CD4-positive, alpha-beta T cell treated with Interleukin-6 for 4 hours (primary cell): Measurements from ENCODE around the gene PARM1.
"Not testable (repeated sequence)": the region's sequence is repeated elsewhere in the genome, so short reads cannot be mapped to it uniquely, and the experiment has no call there.

Experiments
- DNase-seq: peaks from one replicate; pipeline ENCODE4 v3.0.0-alpha.2; 2020; ENCODE audit warnings: mixed read lengths

The PARM1 gene

DNA sequence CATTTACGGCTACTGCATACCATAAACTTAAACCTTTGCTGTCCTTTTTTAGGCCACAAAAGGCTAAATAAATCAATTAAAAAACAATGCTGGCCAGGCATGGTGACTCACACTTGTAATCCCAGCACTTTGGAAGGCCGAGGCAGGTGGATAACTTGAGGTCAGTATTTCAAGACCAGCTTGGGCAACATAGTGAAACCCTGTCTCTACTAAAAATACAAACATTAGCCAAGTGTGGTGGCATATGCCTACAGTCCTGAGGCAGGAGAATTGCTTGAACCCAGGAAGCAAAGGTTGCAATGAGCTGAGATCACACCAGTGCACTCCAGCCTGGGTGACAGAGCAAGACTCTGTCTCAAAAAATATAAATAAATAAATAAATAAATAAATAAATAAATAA, 61.5 kb downstream of the PARM1 start:
- not testable (repeated sequence) for DNase-seq

DNA sequence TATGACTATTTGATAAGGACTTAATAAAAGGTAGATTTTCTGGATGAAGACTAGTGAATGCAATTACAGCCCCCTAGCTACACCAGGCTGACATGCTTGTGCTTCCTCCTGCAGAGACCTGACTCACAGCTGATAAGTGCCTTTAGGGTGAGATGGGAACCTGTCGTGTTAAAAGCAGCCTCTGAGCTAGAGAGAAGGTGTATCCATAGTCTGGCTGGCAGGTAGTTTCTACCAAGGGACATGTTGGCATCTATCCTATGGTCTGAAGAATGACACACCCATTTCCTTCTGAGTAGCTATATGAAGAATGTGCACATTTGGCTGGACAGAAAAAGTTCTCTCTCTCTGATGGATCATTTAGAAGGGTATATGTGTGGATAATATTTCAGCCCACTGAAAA, 64.1 kb downstream of the PARM1 start:
- DNase-seq: no peak

DNA sequence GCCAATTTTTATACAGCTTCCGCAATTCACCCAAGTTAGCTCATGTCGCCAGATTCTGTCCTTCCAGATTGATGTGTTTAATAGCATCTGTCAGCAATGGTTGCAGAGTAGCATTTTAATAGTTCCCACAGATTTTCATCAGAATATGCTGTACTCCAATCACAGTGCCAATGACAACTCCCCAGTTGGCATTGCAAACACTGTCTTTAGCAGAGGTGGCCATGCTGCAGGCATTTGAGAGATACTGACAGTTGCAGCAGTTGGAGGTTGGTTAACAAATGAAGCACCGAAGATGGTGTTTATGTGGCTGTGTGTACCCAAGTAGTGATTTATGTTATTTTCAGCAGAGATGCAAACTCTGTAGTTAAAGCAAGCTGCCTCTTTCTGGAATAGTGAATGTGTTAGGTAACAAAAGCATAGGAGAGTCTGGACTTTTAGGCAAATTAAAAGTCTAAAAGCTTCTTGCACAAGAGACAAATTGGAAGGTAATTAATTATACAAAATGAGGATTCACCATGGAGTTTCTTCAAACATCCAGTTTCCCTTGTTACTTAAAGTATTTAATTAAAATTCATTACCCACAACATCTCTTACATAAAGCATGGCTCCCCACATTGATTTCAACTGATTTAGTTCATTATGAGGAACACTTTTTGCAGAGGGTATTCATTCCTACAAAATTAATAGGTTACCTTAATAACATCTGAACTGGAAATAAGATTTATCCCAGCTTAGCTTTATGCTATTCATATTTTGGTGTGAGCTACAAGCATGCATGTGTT, 65.2 kb downstream of the PARM1 start:
- no peak for DNase-seq

DNA sequence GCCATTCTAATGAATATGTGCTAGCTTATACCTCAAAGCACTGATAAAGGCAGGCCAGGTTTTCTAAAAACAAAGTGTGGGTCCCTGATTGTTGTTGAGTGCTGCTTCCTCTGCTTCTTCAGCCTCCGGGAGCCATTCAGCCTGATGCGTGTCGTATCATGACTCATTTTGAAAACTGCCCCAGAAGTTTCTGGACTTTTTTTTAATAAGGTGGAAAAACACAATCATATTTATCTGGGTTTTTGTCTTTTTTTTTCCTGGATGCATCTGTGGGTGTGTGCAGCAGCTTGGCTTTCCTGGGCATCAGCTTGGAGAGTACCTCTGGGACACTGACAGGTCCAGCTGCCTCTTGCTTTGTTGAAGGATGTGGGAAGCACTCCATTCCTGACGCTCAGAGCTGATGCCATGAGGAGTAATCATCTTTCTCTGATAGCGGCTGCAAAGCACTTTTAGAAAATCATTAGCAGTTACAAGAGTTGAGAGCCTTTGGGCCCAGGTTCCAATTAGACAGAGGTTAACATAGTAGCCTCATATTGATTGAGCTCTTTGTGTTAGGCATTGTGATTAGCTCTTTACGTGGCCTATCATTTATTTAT, 66.9 kb downstream of the PARM1 start:
- DNase-seq: no peak

DNA sequence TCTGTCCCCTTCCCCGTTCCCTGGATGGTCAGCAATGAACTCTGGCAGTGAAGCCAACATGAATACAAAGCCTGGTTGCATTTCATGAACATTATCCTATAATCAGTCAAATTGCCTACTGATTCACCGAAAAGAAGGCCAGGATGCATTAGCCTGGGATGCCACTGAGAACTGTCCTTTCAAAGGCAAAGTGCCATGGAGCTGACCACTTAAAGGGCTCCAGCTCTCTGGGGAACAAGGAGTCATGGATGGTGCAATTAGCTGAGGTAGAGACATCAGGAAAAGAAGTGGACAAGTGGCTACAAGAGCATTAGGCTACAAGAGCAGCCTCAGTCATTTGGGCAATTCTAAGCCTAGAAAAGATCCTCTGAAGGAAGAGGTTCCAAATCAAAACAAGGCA, 69.0 kb downstream of the PARM1 start:
- DNase-seq: no peak

DNA sequence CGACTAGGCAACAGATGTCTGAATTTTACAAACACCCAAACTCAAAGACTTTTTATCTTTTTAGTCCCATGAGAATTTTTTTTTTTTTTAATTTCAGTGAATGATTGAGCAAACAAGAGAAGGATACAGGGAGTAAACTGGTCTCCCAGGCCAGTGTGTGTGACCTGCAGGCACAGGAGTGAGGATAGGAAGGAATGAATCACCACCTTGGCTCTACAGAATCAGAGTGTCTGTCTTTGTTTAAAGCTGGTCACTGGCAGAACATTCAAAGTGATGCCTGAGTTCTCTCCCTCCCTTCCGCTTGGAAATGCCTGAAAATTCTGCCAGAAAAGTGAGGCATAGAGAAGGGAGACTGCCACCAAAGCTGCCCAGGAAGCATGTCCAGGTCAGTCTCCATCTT, 69.5 kb downstream of the PARM1 start:
- no peak for DNase-seq

DNA sequence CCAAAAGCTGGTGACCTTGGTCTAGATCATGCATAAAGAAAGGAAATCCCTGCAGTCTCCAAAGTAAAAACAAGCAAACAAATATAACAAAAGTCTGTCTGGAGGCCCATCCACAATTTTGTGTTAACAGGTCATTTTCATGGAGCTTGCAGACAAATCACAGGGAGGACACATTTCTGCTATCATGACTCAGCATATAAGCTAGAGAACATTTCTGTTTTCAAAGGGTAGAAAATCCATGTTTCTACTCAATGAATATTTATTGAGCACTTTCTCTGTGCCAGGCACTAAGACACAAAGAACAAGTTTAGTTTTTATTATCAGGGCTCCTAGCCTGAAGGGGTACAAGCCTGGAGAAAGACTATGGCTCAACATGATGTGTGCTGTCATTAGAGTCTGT, 71.1 kb downstream of the PARM1 start:
- DNase-seq: no peak

DNA sequence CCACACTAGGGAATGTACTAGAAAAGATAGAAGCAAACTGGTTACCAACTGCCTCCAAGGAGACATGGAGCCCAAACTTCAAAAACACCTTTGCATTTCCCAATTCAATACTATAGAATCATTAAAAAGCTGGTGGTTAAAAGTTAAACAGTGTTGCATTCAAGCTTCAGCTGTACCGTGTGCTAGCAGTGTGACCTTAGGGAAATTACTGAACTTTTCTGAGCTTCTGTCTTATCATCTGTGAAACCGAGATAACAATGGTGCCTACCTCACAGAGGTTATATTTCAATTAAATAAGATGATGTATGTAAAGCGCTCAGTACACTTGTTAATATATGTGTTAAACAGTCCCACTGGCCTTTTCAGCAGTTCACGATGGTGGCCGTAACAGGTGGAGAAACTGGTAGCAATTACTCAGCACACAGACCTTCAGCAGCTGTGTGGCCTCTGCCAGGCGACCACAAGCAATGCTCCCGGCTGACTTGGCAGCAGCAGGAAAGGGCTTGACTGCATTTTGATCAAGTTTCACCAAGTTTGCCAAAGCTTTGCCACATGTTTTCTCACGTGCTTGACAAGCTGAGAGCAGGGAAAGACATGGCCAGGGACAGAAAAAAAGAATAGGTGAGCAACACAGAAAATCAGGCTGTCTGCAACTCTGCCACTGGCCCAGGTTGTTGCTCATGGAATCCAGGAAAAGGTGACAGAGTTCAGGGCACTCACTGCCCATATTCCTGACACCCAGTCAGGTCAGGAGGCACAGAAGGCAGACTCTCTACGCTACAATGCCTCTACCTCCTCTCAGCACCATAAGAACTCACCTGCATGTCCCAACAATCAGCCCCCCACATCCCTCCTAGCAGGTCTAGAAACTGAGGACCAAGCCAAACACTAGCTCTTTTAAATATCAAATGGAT, 72.1 kb downstream of the PARM1 start:
- no peak for DNase-seq

DNA sequence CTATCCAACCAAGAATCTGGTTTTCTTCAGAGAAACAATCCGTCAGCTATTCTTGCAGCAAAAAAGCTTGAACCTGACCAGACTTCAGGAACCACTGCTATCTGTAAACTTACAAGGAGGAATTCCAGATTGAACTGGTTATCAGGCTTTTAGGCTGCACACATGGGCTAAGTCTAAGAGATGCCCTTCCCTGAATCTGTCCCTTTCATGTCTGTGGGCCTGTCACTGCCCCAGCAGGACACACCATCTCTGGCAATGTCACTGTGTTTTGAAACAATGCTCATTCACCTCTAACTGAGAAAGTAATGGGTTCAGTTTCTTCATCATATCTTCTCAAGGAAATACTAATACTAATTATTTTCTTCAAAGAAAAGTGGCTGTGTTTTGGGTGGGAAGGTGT, 72.8 kb downstream of the PARM1 start:
- no peak for DNase-seq

DNA sequence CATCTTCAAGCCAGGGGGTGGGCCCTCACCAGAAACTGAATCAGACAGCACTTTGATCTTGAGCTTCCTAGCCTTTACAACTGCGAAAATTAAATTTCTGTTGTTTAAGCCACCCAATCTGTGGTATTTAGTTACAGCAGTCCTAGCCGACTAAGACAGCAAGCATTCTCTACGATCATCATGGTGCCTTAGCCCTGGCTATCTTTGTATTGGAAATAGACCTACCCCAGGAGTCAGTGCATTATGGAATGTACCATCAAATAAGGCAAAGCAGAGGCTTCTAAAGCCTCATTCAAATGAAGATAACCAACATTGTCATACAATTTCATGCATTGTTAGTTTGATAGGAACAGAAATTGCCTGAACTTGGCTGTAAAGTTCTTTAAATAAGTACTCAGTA, 75.0 kb downstream of the PARM1 start:
- no peak for DNase-seq

DNA sequence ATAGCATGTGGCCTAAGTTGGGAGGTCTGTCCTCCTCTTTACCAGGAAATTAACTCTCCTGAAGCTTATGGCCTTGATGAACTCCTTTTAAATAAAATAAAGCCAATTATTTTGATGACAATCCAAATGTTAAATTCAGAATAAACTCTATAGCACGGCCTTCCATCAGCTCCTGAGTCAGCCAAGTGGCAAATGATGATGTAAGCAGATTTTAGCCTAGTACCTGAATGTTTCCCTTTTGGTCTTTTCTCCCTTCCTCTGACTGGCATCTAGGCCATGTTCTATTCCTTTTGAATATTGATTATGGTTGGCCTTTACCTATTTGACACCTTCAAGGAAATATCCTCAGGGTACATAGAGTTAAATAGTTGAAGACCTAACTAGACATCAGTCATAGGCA, 76.2 kb downstream of the PARM1 start:
- DNase-seq: no peak

DNA sequence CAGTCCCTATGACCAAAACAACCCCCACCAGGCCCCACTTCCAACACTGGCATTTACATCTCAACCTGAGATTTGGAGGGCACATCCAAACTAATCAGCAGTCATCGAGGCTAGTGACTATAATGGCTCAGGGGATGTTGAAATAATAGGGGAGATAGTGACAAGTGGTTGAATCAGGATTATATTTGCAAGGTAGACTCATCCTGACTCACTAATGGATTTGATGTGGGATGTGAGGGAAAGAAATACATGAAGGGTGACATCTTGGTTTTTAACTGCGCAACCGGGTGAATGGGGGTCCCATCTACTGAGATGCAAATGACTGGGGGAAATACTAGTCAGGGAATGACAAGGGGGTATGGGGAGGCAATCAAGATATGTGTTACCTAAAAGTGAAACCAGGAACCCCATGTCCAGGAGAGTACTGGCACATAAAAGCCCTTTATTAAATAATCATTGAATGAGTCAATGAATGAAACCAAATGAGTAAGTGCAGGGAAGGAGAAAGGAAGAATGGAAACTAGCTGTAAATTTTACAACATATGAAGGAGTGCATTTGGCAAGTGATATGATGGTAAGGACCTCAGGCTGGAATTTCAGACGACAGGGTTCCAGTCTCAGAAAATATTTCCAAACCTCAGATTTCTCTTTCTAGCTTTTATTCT, 78.3 kb downstream of the PARM1 start:
- no peak for DNase-seq

DNA sequence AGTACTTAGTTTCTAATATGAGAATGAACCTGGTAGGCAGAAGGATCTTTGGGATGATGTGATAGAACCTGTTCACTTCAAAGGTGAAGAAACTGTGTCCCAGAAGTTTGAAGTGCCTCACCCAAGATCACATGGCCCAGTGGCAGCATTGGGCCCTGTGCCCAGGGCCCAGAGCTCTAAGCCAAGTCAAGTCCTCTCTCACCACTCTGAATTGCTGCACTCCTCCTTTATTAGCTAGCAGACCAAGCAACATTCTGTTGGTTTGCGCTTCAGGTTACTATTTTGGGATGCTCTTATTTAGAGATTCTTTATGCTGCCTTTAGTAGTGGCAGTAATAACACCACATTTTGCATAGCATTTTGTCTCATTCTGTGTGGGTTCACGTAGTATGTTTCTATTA, 82.7 kb downstream of the PARM1 start:
- DNase-seq: no peak

DNA sequence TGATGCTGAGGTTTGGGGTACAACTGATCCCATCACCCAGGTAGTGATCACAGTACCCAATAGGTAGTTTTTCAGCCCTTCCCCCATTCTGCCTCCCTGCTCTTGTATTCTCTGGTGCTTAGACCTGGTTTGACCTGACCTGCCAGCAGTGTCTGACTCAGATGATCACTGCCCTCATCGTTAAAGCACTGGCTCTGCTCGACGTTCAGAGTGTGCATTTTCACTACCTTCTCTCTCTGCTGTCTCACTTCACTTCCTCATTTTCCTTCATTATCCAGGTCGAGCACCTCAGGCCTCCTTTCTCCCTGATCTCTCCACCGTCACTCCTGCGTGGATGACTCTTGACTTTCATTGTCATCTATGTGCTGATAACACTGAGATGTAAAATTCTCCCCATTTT, 83.6 kb downstream of the PARM1 start:
- DNase-seq: no peak

DNA sequence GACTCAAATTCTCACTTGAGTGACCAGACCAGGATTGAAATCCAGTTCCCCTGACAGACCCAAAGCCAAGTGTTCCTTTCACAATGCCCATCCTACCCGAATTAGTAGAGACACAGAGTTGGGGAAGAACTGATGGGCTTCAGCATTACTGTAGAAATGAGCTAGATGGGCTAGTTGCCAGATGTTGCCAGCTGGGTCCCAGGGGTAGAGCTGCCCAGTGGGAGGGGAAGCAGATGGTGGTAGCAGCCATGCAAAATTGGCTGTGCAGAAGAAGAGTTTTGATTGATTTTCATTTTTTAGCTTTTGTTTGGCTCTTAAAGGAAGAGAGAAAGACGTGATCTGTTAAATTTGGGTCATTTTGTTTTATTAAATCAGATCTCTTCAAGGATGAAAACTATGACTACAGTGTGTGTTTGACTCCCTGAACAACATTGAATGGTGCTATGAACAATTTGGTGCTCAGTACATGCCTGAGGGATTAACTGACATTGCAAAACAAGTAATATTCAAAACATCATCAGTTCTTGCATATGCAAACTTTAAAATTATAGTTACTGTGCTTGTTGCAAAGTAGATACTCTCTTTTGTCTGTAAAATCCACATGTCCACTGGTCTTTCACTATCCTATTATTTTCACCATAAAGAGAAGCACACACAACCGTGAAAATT, 86.0 kb downstream of the PARM1 start:
- DNase-seq: no peak

DNA sequence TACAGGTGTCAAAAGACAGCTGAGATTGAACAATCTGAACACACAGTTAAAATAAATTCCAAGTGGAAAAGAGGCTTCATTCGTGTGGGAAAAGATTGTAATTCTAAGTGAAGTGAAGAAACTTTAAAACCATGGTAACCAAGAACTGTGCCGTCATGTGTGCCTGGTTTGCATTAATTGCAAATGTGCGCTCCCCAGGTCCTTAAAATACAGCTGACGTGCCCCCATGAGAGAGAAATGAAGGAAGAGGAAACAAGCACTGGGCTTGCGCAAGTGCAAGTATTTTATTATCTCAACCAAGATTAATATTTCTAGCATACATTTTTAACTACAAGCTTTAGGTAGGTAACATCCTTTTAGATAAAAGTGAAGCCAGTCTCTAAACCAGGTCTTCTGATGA, 92.5 kb downstream of the PARM1 start:
- DNase-seq: no peak

DNA sequence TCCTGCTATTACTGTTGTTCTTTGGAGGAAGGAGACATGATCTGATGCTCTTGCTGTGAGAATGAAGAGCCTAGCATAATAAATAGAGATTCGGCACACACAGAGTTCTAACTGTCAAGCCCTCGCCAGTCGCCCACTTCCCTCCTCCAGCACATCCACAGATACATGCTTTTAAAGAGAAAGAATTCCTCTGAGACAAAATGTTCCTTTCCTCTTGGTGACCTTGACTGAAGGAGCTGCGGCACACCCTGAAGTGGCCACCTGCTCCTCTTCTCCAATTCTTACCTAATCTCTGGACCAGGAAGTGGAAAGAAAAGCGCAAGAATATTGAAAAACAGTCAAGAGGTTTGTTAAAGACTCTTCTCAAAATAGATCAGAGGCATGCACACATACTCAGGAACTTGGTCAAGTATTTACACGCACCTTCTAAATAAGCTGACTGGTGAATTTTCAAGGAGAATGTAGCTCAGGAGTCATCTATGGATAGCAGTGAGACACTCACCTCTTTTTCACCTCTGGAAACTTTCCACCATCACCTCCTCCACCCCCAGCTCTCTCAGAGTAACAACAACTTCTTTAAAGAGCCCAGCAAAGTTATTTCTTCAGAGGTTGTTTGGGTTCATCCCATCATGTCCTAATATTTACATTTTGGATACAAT, 95.4 kb downstream of the PARM1 start:
- DNase-seq: no peak

DNA sequence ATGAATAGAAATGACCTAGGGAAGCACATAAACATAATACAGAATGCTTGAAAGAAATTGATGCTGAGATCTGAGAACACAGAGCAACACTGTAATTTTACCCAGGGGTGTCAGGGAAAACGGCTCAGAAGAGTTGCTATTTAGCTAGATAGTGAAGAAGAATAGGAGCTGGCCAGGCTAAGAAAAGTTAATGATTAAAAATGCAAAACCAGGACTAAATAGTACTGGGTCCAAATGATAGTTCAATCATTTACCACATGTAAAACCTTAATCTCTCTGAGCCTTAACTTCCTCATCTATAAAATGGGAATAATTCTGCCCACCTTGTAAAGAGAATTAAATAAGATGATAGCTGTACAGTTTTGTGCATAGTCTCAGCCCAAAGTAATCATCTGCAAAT, 97.1 kb downstream of the PARM1 start:
- DNase-seq: no peak

DNA sequence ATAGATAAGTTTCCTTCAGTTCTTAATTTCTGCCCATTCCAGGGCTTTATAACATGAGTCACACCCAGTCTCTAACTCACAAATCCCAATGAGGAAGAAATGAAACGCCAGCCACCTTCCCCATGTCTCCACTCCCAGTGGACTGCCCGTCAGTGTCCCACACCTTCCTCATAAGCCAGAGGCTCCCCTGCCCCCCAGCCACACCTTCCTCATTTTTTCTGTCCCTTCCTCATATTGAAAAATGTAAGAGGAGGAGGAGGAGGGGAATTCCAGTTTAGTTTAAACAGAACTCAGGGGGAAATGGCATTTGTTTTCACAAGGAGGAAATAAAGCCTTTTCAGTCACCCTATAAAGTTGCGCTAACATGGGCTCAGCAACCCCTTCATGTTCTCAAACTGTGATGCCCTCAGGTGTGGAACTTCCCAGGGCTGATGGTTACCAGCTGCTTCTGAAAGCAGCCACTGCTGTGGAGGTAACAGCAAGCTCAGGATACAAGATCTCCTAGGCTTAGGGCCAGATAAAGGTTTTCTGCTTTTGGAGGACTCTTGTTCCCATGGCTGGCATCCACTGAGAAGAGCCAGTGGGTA, 97.8 kb downstream of the PARM1 start:
- no peak for DNase-seq

DNA sequence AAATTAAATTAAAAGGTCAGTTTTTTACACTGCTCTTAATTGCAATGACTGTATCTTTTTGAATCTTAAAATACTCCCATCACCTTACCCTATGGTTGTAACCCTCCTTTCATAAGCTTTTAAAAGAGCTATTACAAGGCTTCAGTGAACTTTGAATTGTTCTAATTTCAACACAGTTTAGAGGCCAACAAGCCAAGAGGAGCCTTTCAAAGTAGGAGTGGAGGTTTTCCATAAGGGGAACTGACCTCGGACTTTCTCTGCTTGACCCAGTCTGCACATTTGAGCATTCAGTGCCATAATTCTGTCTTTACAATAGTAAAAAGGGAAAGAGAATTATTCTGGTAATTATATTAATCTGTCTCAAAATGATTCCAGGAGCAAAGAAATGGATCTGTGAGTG, 98.9 kb downstream of the PARM1 start:
- DNase-seq: no peak

DNA sequence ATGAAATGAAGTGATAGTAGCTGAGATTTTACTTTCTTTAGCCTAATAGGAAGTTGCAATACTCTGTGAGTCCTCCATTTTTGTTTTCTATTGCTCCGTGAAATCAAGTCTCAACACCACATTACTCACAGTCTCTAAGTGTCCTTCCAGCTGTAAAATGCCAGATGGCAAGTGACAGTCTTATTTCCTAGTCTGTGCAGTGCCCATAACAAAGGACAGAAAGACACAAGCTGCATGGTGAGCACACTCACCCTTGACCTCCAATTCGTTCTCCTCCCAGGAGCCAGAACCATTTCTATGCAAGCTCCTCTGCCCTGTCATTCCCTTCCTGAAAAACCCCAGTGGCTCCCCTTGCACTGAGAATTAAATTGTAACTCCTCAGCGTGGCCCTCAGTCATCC, 101.6 kb downstream of the PARM1 start:
- no peak for DNase-seq

DNA sequence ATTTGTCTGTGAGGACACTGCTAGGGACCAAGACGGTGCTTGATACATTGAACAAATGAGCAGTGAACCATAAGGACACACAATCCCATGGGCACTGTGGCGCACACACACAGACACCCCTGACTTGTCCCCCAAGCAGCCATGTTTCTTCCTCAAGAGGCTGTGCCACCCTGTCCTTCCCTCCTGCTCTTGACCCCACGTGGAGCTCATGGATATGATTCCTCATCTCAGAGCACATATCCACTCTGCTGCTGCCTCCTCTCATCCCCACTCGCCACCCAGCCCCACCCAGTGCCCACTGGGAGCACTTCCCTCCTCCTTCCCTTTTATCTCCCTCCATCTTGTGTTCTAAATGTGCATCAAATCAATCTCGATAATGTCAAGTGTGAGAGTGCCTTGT, 102.4 kb downstream of the PARM1 start:
- DNase-seq: no peak
